HEK293 (cell line): ENCODE measurements around the gene CLDN6.

Experiments
- REST ChIP-seq: fragments of 450-650 bp; formaldehyde crosslinking; IDR thresholded peaks from 2 replicates; pipeline ENCODE4 v1.5.1; 2016; ENCODE audit warnings: missing biosample characterization, missing genetic modification characterization
- ZBTB1 ChIP-seq: fragments of 450-650 bp; formaldehyde crosslinking; IDR thresholded peaks from 2 replicates; pipeline ENCODE4 v1.5.1; 2016; ENCODE audit warnings: missing biosample characterization, missing genetic modification characterization
- ZBTB7A ChIP-seq: fragments of 450-650 bp; formaldehyde crosslinking; IDR thresholded peaks from 2 replicates; pipeline ENCODE4 v1.5.1; 2016; ENCODE audit warnings: low read depth, missing biosample characterization, missing genetic modification characterization
- ZEB2 ChIP-seq: fragments of 450-650 bp; formaldehyde crosslinking; IDR thresholded peaks from 2 replicates; pipeline ENCODE4 v1.5.1; 2016; ENCODE audit warnings: missing biosample characterization, missing genetic modification characterization
- ZNF175 ChIP-seq: fragments of 450-650 bp; formaldehyde crosslinking; IDR thresholded peaks from 2 replicates; pipeline ENCODE4 v1.5.1; 2016; ENCODE audit warnings: missing biosample characterization, missing genetic modification characterization
- ZNF24 ChIP-seq: fragments of 450-650 bp; formaldehyde crosslinking; IDR thresholded peaks from 2 replicates; pipeline ENCODE4 v1.5.1; 2016; ENCODE audit warnings: missing biosample characterization, missing genetic modification characterization
- ZNF266 ChIP-seq: fragments of 450-650 bp; formaldehyde crosslinking; IDR thresholded peaks from 2 replicates; pipeline ENCODE4 v1.5.1; 2016; ENCODE audit warnings: missing biosample characterization, missing genetic modification characterization, low read depth
- ZNF416 ChIP-seq: fragments of 450-650 bp; formaldehyde crosslinking; IDR thresholded peaks from 2 replicates; pipeline ENCODE4 v1.5.1; 2016; ENCODE audit warnings: missing biosample characterization, missing genetic modification characterization
- ZNF660 ChIP-seq: fragments of 450-650 bp; IDR thresholded peaks from 2 replicates; pipeline ENCODE4 v1.5.1; 2018; ENCODE audit warnings: missing biosample characterization, mild to moderate bottlenecking, missing genetic modification characterization
- TF ChIP-seq, protein P1 (sequence below): fragments of 450-650 bp; formaldehyde crosslinking; optimal IDR thresholded peaks from 2 replicates; pipeline ENCODE3; 2016; ENCODE audit warnings: missing biosample characterization, mild to moderate bottlenecking, missing genetic modification characterization
- TF ChIP-seq, protein P2 (sequence below): fragments of 450-650 bp; formaldehyde crosslinking; IDR thresholded peaks from 2 replicates; pipeline ENCODE4 v1.5.1; 2016; ENCODE audit warnings: missing biosample characterization, missing genetic modification characterization
- TF ChIP-seq, protein P3 (sequence below): fragments of 450-650 bp; formaldehyde crosslinking; IDR thresholded peaks from 2 replicates; pipeline ENCODE4 v1.5.1; 2016; ENCODE audit warnings: missing biosample characterization, missing genetic modification characterization
- TF ChIP-seq, protein P4 (sequence below): fragments of 450-650 bp; formaldehyde crosslinking; IDR thresholded peaks from 2 replicates; pipeline ENCODE4 v1.5.1; 2016; ENCODE audit warnings: missing biosample characterization, missing genetic modification characterization

GRCh38 chr16:3036726-3037315 lies 18.8 kb upstream of the CLDN6 start, which contains the start of gene BICDL2:
- TF ChIP-seq, protein P1, sequence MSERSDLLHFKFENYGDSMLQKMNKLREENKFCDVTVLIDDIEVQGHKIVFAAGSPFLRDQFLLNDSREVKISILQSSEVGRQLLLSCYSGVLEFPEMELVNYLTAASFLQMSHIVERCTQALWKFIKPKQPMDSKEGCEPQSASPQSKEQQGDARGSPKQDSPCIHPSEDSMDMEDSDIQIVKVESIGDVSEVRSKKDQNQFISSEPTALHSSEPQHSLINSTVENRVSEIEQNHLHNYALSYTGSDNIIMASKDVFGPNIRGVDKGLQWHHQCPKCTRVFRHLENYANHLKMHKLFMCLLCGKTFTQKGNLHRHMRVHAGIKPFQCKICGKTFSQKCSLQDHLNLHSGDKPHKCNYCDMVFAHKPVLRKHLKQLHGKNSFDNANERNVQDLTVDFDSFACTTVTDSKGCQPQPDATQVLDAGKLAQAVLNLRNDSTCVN: no peak
- TF ChIP-seq ZNF266 (tag by site-specific recombination): no peak
- TF ChIP-seq, protein P2, sequence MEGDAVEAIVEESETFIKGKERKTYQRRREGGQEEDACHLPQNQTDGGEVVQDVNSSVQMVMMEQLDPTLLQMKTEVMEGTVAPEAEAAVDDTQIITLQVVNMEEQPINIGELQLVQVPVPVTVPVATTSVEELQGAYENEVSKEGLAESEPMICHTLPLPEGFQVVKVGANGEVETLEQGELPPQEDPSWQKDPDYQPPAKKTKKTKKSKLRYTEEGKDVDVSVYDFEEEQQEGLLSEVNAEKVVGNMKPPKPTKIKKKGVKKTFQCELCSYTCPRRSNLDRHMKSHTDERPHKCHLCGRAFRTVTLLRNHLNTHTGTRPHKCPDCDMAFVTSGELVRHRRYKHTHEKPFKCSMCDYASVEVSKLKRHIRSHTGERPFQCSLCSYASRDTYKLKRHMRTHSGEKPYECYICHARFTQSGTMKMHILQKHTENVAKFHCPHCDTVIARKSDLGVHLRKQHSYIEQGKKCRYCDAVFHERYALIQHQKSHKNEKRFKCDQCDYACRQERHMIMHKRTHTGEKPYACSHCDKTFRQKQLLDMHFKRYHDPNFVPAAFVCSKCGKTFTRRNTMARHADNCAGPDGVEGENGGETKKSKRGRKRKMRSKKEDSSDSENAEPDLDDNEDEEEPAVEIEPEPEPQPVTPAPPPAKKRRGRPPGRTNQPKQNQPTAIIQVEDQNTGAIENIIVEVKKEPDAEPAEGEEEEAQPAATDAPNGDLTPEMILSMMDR (tag by site-specific recombination): no peak
- TF ChIP-seq ZNF24 (tag by site-specific recombination): no peak
- TF ChIP-seq ZNF175 (tag by site-specific recombination): no peak
- TF ChIP-seq, protein P3, sequence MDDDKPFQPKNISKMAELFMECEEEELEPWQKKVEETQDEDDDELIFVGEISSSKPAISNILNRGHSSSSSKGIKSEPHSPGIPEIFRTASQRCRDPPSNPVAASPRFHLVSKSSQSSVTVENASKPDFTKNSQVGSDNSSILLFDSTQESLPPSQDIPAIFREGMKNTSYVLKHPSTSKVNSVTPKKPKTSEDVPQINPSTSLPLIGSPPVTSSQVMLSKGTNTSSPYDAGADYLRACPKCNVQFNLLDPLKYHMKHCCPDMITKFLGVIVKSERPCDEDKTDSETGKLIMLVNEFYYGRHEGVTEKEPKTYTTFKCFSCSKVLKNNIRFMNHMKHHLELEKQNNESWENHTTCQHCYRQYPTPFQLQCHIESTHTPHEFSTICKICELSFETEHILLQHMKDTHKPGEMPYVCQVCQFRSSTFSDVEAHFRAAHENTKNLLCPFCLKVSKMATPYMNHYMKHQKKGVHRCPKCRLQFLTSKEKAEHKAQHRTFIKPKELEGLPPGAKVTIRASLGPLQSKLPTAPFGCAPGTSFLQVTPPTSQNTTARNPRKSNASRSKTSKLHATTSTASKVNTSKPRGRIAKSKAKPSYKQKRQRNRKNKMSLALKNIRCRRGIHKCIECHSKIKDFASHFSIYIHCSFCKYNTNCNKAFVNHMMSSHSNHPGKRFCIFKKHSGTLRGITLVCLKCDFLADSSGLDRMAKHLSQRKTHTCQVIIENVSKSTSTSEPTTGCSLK (tag by site-specific recombination): no peak
- TF ChIP-seq, protein P4, sequence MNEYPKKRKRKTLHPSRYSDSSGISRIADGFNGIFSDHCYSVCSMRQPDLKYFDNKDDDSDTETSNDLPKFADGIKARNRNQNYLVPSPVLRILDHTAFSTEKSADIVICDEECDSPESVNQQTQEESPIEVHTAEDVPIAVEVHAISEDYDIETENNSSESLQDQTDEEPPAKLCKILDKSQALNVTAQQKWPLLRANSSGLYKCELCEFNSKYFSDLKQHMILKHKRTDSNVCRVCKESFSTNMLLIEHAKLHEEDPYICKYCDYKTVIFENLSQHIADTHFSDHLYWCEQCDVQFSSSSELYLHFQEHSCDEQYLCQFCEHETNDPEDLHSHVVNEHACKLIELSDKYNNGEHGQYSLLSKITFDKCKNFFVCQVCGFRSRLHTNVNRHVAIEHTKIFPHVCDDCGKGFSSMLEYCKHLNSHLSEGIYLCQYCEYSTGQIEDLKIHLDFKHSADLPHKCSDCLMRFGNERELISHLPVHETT (tag by site-specific recombination): no peak
- TF ChIP-seq ZBTB7A (tag by site-specific recombination): no peak
- TF ChIP-seq ZEB2 (tag by site-specific recombination): no peak
- TF ChIP-seq REST: no peak
- TF ChIP-seq ZBTB1: no peak
- no peak for TF ChIP-seq ZNF416 (tag by site-specific recombination)
- no peak for TF ChIP-seq ZNF660 (tag by site-specific recombination)
